Activated CD4-positive, alpha-beta T cell treated with anti-CD3 and anti-CD28 coated beads for 48 hours (primary cell): ENCODE results near the gene USB1.

ENCODE experiments used
- DNase-seq: peaks from one replicate; pipeline ENCODE4 v3.0.0-alpha.2; 2020

USB1 gene

DNA sequence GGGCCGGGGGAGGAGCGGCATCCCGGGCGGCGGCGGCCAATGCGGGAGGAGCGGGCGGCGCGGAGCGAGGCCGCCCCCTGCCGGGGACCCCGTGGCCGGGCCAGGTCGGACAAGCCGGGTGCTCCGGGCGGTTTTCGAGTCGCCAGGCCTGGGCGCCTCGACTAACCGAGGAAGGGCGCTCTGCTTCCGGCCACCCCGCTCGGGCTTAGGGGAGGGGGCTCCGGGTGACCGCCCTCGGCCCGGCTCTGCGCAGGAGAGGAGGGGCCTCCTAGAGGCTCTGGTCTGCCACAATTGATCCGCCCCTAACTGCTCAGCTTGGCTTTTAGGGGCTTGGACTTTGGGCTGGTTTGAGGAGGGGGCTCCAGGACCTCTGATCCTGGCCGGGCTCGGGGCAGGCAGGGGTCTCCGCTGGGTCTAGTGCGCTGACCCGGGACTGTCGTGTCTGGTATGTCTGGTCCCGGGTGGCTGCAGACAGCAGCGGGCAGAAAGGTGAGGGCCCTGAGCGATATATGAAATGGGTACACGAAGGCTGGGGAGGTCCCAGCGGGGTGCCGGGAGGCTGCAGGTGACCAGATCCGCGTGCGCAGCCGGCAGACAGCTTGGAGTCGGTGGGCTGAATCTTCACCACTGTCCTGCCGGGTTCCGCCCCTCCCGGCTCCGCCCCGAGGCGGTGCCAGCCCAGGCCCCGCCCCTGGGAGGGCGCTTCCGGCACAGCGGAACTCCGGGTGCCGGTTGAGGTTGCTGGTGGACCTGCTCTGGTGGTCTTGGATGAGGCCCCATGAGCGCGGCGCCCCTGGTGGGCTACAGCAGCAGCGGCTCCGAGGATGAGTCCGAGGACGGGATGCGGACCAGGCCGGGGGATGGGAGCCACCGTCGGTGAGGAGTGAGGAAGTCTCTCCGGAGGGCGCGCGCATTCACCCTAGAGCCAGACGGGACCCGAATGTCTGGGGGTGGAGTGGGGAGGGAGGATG is at the start of gene USB1:
USB1 (plus strand) TSS at position 702 of the 971 bp plus-strand sequence; CDS start at position 779, 77 bp downstream.
- DNase-seq = peak; percentile 85

- DNase-seq = no peak
Measured at GRCh38 chr16:57952909-57953308, 48.3 kb upstream of the USB1 start.

GRCh38 chr16:57953857-57954256 is 47.4 kb upstream of the USB1 start:
- DNase-seq = no peak

GRCh38 chr16:57955572-57956188 is 45.5 kb upstream of the USB1 start:
- no peak for DNase-seq

DNA sequence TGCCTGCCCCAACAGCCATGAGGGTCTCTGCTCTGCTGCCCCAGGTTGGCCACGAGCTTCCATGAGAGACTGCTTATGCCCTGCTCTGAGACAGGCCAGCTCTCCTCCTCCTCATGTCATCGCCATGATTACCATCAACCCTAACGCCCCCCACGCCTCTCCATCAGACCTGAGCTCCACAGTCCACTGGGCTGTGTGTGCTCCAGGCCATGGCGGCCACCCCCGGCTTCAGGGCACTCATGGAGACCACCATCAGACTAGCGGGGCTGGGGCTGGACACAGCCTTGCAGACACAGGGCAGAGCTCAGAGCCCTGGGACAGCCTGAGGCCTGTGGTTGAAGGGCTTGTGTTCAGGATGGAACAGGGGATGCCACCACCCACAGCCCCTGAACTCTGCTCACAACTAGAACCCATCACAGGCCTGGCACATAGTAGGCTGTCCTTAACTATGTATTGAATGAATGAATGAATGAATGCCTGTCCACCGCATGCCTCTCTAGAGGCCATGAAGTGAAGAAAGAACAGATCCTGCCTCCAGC is 44.9 kb upstream of the USB1 start:
- no peak for DNase-seq

GRCh38 chr16:57956924-57957672 is 44.1 kb upstream of the USB1 start:
- no peak for DNase-seq

- DNase-seq = no peak
Measured at GRCh38 chr16:57957673-57958392, 43.4 kb upstream of the USB1 start.

- DNase-seq = no peak
Measured at GRCh38 chr16:57958544-57958943, 42.7 kb upstream of the USB1 start.

DNA sequence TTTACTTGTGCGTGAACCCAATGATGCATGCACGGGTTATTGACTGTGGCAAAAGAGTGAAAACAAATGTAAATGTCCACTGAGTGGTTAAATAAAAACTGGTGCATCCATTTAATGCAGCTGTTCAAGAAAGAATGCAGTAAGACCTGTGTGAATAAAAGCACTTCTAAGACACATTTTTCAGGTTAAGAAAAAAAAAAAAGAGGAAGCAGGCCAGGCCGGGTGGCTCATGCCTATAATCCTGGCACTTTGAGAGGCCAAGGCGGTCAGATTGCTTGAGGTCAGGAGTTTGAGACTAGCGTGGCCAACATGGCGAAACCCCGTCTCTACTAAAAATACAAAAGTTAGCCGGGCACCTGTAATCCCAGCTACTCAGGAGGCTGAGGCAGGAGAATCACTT is 42.1 kb upstream of the USB1 start:
- no peak for DNase-seq

DNA sequence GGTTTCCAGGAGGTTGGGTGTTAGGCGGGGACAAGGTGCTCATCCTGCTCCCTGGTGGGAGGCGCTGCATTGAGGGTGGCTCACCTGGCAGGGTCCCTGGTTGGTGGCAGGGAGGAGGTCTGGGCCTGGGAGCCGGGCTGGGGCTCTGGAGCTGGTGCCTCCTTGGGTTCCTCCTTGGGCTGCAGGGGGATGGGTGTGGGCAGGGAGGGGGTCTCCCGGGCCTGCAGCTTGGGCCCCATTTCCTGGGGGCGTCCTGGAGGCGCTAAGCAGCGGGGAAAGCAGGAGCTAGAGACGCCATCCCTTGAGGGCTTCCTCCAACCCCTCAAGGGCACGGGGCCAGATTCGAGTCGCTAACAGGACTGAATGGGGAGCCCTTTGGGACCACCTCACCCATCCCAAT is 41.4 kb upstream of the USB1 start:
- no peak for DNase-seq

DNA sequence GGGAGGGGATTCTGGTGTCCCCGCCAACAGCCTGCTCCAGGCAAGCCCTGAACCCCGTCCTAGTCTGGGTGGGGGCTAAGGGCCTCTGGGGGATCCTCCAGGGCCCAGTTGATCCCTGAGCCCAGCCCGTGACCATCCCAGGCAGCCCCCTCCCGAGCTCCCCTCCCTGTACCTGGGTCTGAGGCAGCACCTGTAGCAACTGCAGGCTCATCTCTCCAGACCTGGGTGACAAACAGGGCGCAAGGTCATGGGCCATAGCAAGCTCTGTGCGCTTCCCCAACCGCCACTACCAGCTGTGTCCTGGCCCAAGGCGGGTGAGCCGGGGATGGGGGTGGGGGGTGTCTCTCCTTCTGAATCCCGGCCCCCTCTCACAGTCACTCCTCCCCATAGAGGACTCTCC is 40.9 kb upstream of the USB1 start:
- DNase-seq = no peak

DNA sequence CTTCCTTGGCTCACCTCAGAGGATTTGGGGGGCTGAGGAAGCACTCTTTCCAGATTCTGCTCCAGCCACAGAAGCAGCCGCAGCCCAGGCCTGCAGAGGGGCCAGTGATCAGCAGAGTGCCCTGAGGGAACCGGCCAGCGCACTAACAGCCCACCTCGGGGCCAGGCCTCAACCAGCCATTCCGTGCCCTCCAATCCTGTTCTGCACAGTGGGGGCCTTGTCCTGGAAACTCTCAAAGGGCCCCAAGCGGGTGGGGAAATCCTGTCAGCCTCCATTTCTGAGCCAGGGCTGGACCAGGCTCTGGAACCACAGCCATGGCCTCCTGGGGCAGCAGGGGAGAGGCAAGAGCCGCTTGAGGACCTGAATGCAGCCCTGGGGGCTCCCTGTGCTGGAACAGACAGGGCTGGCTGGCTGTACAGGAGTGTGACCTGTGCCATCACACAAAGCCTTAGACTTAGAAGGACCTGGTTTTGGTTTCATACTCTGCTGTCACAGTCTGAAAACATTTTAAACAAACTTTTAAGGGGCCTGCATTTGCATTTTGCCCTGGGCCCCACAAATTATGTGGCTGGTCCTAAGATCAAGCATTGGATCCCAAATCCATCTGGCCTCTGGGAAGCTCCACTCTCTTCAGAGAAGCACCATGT is 40.3 kb upstream of the USB1 start:
- no peak for DNase-seq

DNA sequence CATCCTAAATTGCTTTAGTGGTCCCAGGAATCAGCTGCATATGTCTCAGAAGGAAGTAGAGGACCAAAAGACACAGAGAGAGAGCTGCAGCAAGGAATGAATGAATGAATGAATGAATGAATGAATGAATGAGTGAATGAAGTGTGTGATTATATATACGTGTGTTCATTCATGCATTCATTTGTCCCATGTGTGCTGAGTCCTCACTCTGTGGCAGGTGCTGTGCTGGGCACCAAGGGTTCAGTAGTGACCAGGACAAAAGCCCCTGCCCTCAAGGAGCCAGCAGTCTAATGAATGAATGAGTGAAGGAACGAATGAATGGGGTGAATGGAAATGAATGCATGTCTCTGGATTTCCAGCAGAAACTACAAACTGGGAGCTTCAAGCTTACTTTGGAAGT is 39.7 kb upstream of the USB1 start:
- DNase-seq = no peak

- no peak for DNase-seq
Measured at GRCh38 chr16:57962046-57962445, 39.2 kb upstream of the USB1 start.

- DNase-seq = no peak
Measured at GRCh38 chr16:57962756-57963155, 38.5 kb upstream of the USB1 start.

DNA sequence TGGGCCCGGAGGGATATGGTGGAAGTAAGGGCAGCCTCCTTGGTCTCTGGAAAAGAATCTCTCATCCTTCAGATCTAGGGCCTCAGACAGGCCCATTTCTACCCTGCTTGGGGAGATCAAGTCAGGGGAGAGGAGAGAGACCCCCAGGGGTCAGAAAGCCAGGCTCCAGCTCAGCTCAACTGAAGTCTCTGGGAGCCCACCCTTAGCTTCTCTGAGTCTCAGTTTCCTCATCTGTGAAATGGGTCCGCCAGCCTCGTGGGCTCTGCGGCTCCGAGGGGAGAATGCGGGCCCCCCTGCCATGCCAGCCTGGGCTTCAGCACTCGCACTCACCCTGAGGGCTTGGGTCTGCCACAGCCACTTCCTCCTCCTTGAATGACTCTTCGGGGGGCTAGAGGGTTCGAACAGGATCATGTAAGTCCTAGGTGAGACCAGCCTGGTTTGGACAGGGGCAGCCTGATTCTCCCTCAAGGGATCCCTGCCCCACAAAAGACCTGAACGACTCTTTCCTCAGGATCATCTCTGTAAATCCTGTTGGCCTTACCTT is 37.0 kb upstream of the USB1 start:
- DNase-seq = no peak

DNA sequence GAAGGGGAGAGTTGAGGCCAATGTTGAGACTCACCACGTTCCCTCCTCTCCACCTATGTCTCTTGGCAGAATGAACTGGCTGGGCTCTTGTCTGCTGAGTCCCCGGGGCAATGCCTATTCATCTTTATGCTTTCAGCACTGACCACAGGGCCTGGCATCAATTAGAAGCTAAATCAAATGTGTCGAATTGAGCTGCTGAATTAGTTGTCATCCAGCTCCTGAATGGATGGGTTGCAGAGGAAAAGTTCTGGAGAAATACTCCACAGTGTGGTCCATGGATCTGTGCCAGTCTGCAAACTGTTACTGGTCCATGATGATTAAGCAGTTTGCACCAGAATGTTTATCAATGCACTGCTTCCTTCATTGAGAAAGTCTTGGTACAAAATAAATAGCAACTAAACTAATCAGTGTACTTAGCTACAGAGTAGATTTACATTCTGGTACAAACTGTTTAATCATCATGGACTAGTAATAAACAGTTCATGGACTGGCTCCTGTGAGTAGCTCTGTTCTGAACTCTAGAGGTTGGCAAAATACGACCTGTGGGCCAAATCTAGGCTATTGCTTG is 34.9 kb upstream of the USB1 start:
- DNase-seq = no peak

- no peak for DNase-seq
Measured at GRCh38 chr16:57966986-57967385, 34.2 kb upstream of the USB1 start.

DNA sequence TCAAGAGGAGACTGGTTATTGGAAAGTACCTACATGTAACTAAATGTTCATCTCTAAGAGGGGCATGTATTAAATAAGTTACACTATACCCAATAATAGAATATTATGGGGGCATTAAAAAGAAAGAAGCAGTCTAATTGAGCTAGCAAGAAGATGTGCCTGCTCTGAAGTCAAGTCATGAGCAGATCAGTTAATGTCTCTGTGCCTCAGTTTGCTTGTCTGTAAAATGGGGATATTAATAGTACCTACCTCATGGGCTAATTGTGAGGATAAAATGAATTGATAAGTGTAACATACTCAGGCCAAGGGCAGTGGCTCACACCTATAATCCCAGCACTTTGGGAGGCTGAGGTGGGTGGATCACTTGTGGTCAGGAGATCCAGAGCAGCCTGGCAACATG is 33.3 kb upstream of the USB1 start:
- DNase-seq = no peak

- no peak for DNase-seq
Measured at GRCh38 chr16:57969451-57970123, 31.6 kb upstream of the USB1 start.

DNA sequence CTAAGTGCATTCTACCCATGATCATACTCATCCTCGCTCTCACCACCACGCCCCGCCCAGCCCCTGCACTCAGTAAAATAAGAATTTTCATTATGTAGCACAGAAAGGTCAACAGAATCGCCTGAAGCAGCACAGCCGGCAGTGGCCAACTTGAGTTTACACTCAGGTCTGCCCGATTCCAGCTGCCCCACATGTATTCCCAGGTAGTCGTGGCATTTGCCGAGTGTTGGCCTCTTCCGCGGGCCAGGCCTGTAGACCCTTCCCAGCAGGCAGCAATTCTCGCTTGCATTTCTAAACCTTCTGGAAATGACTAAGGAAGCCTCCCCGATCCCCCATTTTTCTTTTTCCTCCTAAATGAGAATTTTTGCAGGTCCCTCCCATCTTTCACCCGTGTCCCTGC is 30.9 kb upstream of the USB1 start:
- DNase-seq = no peak
